Esophagus squamous epithelium (tissue), 4 donors: ENCODE measurements around the gene ATP5F1A.

ENCODE experiments used
- CTCF ChIP-seq, 6 experiments: fragments of 450-650 bp in 4 of 6; fragments of 200-600 bp in 2 of 6; sonication (generic) in 2 of 6; IDR thresholded peaks; one replicate each; pipeline ENCODE4 v1.5.1; 2016 to 2019; ENCODE audit warnings: antibody characterized with exemption in 6 of 6, mild to moderate bottlenecking in 4 of 6, moderate library complexity in 4 of 6
- POLR2A ChIP-seq, 4 donors: fragments of 450-650 bp; IDR thresholded peaks; one replicate each; pipeline ENCODE4 v1.6.1; 2017; ENCODE audit warnings: antibody characterized with exemption in 4 of 4, mild to moderate bottlenecking in 4 of 4, moderate library complexity in 3 of 4

- TF ChIP-seq CTCF (IDR thresholded peaks at IDR 0.05) (no peak), POLR2A (IDR thresholded peaks at IDR 0.05) (no peak)
These were observed 57.4 kb downstream of the ATP5F1A start for GRCh38 chr18:46040747-46041104.
